Loucy (cell line): ENCODE results near the gene ZBED1.

Experiments
- CTCF ChIP-seq: fragments of 200-600 bp; sonication (generic); conservative IDR thresholded peaks from 2 replicates; pipeline ENCODE4 v1.5.1; 2014; ENCODE audit warnings: mild to moderate bottlenecking, antibody characterized with exemption, low read length
- EZH2phosphoT487 ChIP-seq: fragments of 200-600 bp; IDR thresholded peaks from 2 replicates; pipeline ENCODE4 v1.6.1; 2018; ENCODE audit warnings: antibody characterized with exemption, mild to moderate bottlenecking, moderate library complexity, borderline replicate concordance

GRCh38 chrX:2516623-2517022 is 15.8 kb upstream of the ZBED1 start:
- no peak for TF ChIP-seq CTCF
- no peak for TF ChIP-seq EZH2phosphoT487
